Omental fat pad (tissue), 4 donors: Measurements from ENCODE around the gene CDCA7L. TPM values are rescaled to one million over a fixed set of nuclear protein-coding genes. Genes with fewer than 3 reads are reported as not detected.

Source experiments
- ATAC-seq: fragments of 150-250 bp; one replicate; pipeline ENCODE4 v1.9.1; 2016; ENCODE audit warnings: mild to moderate bottlenecking, moderate library complexity; ENCODE audit not compliant: low FRiP score
- DNase-seq: peaks from one replicate; pipeline ENCODE4 v3.0.0-alpha.2; 2019; ENCODE audit warnings: low spot score
- total RNA-seq, 4 donors: library from RNA; depleted of rRNA; stranded (reverse); fragments of >200 nt; gene quantifications; one replicate each; pipeline ENCODE4 v1.1.0, GENCODE V29; 2016
- TF ChIP-seq, protein P1 (sequence below), 3 donors: fragments of 450-650 bp; IDR thresholded peaks; one replicate each; pipeline ENCODE4 v1.5.1; 2016 to 2017; ENCODE audit warnings: antibody characterized with exemption in 3 of 3, mild to moderate bottlenecking in 3 of 3, moderate library complexity in 2 of 3

CDCA7L gene
- total RNA-seq, 4 donors from 2014 or later, result 8.2 to 20.0 (median 10.6) TPM

DNA sequence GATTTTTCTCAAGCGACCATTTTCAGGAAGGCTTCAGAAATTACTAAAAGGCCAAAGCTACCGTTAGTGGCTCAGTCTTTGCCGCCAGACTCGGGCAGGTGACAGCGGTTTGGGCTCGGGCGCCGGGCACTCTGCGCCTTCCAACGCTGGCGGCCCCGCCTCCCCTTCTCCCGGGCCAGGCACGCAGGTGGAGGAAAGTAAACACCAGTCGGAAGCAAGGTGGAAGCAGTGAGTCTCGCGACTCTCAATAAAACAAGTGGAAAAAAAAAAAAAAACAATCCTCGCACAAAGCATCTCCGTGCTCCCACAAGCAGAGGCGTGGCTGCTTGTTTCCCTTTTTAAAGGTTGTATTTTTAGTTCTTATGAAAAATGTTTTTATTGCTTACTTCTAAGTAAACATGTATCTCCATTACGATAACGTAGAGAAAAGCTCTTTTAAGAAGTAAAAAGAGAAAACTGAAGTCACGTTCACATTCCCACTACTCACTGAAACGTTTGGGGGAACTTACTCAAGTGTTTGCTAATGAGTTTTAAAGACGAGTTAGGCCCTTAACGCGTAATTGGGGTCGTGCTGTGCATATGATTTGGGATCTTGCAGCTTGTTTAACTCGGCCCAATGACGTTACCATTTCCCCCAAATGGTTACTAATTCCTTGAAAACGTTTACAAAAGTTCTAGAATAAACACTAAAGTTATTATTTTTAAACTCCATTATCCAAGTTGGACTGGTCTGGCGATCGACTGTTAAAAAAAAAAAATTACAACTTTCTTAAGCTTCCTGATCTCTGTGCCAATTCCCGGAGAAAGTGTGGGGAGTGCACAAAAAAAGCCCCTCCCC, 864 bp downstream of the CDCA7L start:
- ATAC-seq (no peak), DNase-seq (no peak)
- TF ChIP-seq, protein P1, sequence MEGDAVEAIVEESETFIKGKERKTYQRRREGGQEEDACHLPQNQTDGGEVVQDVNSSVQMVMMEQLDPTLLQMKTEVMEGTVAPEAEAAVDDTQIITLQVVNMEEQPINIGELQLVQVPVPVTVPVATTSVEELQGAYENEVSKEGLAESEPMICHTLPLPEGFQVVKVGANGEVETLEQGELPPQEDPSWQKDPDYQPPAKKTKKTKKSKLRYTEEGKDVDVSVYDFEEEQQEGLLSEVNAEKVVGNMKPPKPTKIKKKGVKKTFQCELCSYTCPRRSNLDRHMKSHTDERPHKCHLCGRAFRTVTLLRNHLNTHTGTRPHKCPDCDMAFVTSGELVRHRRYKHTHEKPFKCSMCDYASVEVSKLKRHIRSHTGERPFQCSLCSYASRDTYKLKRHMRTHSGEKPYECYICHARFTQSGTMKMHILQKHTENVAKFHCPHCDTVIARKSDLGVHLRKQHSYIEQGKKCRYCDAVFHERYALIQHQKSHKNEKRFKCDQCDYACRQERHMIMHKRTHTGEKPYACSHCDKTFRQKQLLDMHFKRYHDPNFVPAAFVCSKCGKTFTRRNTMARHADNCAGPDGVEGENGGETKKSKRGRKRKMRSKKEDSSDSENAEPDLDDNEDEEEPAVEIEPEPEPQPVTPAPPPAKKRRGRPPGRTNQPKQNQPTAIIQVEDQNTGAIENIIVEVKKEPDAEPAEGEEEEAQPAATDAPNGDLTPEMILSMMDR (IDR thresholded peaks at IDR 0.05), result no peak

DNA sequence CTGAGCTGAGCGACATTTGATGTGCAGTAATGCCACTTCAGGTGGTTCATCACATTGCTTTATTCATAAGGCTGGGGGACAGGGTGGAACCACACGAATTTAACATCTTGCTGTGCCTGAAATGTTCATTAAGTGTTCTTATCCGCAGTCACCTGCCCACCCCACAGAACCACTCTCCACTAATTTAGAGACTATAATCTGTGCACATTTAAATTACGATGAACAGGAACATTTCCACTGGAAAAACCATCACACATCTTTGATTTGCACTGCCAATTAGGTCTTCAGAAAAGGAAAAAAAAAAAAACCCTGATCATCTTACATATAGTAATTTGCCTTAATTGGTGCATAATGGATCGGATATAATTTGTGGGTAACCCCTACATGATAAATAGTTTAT, 2.3 kb downstream of the CDCA7L start:
- TF ChIP-seq, protein P1 (IDR thresholded peaks at IDR 0.05), result no peak
- DNase-seq, result no peak
- ATAC-seq, result no peak

DNA sequence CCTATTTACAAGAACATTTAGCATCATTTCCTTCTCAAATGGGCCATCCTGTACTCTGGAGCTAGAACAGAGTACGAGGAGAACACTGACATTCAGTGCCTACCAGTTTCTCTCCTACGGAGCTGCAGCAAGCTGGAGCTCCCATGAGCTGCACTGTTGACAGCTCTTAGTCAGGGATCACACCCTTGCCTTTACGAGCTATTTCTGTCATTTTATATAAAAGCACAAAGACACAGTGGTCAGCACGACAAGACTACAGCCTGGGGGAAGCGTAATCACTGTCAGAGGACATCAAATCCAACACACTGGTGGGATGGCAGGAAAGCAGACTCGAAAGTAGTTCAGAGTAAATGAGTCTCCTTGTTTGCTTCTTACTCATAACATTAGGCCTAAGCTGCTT, 2.7 kb downstream of the CDCA7L start:
- ATAC-seq (no peak), DNase-seq (no peak)
- TF ChIP-seq, protein P1 (IDR thresholded peaks at IDR 0.05), result no peak

DNA sequence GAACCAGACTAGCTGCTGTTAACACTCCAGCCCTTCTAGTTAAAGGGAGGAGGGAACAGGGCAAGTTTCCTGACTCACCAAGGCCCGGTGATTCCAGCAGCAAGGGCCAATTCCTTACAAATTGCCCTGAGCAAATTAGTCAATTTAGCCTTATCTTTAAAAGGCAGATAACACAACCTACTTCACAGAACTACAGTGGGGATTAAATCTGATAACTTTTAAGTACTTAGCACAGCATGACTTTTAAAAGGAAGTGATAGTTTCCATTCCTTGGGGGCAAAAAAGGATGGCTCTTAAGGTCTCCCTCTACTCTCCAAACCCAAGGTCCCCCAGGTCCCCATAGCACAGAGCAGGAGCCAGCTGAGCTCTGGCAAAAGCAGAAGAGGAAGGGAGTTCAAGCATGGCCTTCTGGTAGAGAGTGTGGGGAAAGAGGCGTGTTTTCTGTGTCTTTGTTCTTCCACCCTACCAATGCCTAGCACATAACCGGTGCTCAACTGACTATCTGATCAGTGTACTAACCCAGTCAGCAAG, 4.0 kb downstream of the CDCA7L start:
- TF ChIP-seq, protein P1 (IDR thresholded peaks at IDR 0.05), result no peak
- DNase-seq, result no peak
- ATAC-seq, result no peak

DNA sequence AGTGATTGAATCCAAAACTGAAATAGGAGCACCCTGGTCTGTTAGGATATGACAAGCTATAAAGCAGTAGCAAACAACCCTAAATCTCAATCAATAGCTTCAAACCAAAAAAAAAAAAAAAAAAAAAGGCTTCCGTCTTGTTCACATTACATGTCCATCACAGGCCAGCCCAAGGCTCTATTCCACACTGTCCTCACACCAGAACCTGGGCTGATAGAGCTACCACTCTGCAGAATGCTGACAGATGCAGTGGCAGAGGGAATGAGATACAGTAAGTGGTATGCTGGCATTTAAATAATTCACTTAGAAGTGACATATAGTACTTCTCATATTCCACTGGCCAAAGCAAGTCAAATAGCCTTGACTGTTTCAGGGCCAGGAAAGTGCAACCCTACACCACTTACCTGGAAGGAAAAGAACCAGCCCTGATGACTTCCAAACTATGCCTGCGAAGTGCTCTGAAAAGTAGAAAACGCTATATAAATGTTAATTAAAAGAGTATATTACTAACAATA, 5.8 kb downstream of the CDCA7L start:
- DNase-seq, result no peak
- TF ChIP-seq, protein P1 (IDR thresholded peaks at IDR 0.05), result no peak
- ATAC-seq, result no peak

DNA sequence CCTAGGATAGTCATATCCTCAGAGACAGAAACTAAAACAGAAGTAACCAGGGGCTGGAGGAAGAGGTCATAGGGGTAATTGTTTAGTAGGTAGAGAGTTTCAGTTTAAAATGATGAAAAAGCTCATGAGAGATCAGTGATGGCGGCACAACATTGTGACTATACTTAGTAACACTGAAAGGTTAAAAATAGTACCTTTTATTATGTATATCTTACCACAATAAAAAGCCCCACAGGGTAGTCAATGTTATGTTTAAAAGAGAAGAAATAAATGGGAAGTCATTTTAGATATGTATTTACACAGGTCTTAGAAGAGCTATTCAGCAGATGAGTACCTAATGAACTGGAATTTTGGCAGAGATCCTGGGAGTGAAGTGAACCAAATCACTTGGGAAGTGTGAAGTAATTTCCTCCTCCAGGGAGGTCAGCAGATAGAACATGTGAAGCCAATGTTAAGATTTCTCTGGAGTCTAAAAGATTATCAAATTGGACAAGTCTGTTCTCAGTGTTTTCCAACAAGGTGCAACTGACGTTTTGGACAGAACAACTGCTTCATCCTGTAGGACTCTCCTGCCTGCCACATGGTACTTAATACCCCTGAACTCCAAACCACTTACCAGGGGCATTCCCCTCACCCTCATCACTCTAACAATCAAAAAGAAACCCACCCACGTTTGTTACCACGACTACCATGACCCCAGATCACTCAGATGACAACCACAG, 6.4 kb downstream of the CDCA7L start:
- TF ChIP-seq, protein P1 (IDR thresholded peaks at IDR 0.05), result no peak
- ATAC-seq (peak; percentile 55), DNase-seq (no peak)
